Stimulated activated CD4-positive, alpha-beta T cell treated with anti-CD3 and anti-CD28 coated beads, Interleukin-4, amount 100 ng/mL, for 4 hours (primary cell): Measurements from ENCODE around the gene SORCS2.

ENCODE experiments used
- DNase-seq, 2 experiments: peaks; one replicate each; pipeline ENCODE4 v3.0.0-alpha.2; 2020

SORCS2 gene

DNA sequence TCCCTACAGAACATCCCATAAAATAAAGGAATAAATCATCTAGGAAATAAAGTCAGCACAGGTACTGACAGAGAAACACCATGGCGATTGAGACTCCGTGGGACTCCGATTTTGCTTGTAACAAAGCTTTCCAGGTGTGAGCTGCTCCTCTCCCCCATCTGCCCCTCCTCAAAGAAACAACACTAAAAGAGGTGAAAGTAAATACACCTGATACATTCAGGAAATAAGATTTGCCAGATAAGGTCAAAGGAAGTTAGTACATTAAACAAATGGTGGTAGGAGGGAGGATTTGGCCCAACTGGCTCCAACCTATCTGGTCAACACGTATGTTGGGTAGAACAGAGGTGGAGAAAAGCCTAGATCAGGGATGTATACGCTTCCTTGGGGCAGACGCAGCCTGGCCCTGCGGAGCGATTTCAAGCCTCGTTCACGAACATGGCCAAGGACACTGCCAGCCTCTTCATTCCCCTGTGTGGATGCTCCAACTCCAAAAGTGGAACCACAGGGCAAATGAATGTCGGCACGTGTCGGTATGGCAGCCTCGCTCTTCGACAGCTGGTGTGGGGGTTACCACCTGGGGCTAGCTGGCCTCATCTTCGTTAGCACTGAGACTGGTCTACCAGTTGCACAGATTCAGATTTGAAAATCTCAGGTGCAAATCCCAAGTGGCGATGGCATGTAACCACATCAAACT, 584.8 kb downstream of the SORCS2 start:
- DNase-seq, result no peak

DNA sequence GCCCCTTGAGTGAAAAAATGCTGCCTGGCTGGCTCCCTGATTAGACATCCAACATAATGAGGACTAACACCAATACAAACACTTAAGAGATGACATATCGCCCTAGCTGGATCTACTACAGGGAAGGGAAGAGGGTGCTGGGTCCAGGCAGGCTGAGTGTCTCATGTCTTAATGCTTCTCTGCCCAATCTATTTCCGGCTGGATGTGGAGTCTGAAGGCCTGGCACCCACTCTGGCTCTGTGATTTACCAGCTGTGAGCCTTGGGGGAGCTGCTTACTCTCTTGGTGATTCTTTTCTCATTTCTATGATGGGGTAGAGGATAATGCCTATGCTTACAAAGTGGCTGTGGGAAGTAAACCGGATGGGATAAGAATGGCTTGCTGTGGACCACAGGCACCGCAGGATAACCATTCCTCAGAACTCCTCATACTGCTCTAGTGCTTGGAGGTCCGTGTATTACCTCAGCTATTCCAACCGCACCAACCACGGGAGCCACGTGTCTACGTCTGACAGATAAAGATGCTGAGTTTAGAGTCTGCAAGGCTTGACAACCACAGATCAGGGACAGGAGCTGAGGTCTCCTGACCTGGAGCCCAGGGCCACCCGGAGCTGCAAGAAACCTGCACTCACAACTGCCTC, 585.7 kb downstream of the SORCS2 start:
- DNase-seq, result no peak

DNA sequence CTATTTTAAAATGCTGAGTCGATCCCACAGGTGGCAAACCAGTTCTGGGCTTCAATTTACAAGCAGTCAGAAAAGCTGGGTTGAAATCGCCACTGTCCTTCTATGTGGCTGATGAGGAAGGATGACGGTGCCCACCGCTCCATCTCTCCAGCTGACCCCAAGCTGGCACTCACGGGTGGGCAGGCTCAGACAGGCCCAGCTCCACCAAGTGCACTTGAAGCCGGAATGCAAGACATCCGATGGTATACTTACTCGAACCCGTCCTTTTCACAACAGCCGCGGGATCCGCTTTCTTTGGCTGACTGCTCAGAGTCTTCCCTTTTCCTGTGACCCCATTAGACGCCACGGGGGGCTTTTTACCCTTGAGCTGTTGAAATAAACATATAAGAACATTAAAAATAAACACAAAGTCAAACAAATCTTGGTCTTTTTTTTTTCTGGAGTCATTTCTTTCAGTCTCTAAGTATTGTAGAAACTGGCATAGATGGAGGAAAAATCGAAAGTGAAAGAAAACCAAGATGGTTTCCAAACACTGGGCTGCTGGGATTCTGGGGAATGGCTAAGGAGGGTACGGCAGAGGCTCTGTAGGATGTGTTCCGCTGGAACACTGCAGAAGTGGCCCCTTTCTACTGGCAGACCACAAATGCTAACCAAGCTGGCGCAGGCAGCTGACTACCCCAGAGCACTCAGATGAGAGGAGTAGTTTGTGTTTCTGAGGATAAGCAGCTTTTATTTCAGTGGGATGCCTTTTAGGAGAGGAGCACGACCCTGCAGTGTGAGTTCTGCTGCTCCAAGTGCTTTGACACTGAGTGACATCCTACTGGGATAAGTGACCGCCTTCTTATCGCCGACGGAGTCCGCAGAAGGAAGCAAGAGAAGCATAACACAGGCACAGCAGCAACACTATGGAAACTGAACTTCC, 586.4 kb downstream of the SORCS2 start:
- DNase-seq, result no peak

DNA sequence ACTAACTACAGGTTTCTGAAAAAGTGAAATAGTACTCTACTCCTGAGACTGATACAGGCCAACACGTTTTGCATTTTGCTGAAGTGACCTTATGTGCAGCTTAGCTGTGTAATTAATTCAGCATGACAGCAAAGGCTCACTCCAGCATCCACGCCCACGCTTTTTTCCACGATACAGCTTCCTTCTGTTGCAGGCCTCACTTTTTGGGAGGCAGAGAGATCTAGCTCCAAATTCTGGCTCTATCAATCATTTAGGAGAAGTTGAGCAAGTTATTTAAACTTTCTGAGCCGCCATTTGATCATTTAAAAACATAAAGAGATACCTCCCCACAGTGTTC, 587.1 kb downstream of the SORCS2 start:
- no peak for DNase-seq

DNA sequence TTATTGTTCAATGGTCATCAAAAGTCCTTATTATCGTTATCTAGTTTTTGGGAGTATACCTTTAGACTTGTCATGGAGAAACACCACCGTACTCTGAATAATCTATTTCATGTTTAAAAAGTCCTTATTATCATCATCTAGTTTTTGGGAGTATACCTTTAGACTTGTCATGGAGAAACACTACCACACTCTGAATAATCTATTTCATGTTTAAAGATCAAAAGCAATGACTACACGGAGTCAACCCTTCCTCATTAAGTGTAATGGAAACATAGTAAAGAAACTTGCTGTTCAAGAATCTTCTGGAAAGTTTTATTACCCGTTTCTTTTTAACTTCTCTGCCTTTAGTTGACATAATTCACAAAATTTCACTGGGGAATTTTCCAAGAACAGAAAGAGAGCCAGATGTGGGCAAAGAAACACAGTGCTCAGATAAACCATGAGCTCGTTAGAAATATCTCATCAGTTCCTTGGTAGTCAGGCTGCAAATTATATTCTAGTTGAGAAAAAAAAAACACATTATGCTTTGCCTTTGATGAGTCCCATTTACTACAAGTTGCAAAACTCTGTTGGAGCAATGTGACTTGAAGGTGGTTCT, 588.5 kb downstream of the SORCS2 start:
- no peak for DNase-seq

DNA sequence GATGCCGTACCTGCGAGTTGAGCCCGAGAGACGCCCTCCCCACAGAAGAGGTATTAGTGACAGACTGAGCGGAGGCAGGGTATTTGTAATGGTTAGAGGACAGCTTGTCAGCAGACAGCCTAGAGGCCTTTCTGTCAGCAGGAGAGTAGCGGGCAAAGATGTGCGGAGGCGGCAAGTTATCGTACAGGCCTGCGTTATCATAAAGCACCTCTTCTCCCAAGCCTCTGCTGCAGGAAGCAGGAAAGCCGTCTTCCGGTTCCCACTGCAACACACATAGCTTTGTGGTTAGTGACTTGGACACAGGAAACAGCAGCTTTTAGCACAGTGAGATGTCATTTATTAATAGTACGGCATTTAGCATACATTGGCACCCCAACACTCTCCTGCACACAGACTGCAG, 589.0 kb downstream of the SORCS2 start:
- DNase-seq, result peak in 1 of 2 experiments; percentile 14

DNA sequence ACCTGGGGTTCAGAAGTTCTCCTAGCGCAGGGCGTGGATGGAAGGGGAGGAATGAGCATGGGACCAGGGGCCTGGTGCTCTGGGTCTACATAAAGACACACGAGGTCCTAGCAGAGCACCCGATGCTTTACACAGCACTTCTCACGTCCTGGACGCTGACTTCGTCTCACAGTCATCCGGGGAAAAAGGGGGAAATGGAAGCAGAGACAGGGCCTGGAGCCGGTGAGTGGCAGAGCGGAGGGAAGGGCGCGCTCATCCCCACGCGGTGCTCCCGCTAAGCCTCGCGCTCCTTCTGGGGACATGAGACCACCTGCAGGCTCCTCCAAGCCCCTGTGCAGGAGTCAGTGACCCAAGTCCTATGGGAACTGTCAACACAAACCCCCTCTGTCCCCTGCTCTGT, 589.7 kb downstream of the SORCS2 start:
- DNase-seq, result no peak

DNA sequence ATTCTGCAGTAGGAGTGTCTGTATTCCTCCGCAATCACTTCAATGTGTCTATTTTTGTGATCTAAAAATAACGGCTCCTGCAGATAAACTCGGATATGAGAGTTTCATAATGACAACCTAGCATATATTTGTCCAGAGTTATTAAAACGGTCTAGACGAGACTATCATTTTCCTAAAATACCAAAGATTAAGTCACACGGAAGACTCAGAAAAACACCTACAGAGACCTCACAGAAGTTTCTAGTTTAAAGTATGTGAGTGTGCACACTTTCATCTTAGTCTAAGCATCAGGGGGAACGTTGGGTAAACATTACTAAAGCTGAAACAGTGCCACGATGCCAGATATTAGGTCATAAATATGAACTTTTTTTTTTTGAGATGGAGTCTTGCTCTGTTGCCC, 590.4 kb downstream of the SORCS2 start:
- no peak for DNase-seq

DNA sequence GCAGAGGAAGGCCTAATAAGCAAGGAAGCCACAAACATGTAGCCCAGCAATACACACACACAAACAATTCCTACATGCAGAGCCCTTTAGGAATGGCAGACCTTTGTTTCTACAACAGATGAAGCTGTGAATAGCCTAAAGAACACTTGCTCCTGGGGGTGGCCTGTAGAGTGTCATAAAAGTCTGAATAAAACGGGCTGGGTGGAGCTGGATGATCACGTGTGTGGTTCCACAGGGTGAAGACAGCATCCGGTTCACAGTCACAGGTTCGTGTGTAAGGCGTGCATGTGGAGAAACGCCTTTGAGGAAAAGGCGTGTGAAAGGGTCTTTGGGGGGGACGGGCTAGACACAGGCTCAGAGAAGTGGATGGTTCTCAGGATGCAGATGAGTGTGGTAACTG, 591.2 kb downstream of the SORCS2 start:
- no peak for DNase-seq

DNA sequence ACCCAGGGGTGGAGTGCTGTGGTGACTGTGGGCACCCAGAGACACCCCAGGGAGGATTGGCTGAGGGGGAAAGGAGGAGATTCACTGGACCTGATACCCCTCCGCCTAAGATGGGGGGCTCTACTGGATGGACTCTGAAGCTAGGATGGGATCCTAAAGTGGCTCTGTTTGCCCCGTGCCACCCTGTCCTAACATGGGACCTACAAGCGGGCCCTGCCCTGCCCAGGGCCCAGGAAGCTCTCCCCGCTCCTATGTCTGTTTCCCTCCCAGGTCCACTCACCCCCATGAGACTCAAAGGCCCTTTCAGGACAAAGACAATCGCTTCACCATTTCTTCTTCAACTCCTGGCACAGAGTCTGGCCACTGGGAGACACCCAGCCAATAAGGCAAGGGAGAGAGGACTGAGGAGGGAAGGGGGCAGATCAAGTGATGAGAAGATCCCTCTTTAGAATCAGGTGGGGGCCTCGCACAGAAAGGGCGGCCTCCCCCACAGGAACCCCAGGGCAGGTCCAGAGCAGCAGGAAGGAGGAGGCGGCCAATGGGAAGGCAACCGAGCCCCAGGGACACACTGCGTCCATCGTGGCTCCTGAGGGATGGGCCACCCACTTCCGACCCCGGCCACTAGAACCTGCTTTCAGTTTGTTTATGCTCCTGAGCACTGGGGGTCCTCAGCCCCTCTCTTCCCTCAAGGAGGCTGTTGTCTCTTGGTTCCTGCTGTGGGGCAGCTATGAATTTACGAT, 592.0 kb downstream of the SORCS2 start:
- DNase-seq, result no peak

DNA sequence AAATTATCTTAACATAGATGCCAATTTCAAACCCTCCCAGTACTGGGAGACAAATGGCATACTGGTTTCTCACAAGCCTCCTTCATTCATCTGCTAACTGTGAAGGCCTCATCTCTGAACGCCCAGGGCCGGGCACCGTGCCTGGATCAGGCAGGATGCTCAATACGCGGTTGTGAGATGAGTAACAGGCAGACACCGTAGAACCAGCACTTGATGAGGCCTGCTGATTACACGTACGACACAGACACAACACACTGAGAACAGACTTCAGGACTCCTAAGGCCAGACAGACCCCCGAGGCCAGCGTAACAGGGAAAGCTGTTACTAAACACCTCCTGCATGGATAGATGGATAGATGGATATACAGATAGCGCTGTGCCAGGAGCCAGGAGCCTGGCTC, 592.7 kb downstream of the SORCS2 start:
- DNase-seq, result no peak

DNA sequence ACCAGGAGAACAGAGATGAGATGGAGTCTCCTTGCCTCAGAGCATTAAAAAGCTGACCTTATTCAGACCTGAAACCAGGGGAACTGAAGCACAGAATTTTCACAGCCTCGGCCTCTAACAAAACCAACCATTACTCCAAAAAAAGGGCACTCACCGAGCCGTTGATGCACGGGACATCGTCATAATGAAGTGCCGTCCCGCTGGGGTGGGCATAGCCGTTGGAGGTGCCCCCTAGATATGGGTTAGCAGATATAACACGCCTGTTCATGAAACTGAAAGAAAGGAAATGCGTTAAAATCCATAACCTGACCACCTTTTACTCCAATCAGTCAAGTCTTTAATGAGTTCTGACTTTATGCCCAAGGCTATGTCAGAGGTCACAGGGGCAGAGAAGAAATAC, 593.7 kb downstream of the SORCS2 start:
- no peak for DNase-seq

DNA sequence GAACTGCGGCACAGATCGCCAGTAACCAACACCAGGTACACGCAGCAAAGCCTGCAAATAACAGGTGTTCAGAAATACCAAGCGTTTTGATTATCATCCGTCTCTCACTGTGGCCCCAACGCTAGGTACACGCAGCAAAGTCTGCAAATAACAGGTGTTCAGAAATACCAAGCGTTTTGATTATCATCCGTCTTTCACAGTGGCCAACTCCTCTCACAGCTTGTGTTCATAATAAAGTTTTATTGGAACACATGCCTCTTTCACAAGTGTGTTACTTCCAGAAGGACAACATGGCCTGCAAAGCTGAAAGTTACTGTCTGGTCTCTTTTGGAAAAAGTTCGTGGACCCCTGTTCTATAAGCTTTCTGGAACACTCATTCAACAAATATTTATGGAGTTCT, 594.2 kb downstream of the SORCS2 start:
- no peak for DNase-seq

DNA sequence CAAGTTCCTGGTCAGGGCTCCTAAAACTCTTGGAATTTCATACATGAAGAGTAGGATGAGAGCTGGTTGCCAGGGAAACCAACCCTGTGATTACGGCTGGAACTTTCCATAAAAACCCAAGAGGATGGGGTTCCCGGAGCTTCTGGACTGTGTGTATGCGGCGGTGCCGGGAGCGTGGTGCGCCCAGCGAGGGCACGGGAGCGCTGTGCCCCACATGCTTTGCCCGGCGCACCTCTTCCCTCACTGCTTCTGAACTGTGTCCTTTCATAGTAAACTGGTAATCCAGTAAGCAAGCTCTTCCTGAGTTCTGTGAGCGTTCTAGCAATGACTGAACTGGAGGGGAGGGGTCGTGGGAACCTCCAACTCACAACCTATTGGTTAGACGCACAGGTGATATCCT, 594.7 kb downstream of the SORCS2 start:
- DNase-seq, result no peak

DNA sequence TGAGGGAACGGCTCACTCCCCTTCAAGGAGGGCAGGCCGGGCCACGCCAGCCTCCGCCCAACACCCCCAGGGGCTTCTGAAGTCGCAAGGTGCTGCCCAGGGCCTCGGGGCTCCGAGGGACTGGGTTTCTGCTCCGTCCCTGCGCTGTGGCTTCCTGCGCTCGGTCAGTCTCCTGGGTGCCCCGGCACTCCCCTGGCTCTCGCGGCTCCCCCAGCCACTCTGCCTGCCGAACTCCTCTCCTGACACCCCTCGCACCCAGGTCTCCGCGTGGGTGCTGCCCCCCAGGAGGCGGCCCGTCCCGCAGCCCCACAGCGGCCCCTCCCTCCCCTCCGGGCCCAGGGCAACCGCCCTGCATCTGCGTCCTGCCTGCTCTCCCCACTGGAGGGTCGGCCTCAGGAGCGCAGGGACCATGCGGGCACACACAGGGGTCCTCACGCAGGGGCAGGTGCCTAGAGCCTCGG, 595.4 kb downstream of the SORCS2 start:
- DNase-seq, result no peak

DNA sequence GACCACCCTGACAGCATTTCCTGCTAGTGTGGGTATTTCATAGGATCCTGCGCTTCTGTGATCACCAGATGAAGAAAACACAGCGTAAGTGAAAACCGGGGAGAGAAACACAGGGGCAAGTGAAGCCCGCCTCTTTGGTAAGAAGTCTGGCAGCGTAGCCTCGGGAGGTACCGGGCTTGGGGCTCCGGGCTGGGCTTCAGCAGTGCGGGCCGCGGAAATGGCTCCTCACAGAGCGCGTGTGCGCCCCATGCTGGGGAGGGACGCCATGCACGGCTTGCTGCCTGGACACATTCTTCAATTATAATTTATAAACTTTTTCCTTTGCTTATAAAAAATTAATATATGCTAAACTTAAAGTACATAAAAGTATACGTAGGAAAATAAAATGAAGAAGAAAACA, 595.9 kb downstream of the SORCS2 start:
- no peak for DNase-seq

DNA sequence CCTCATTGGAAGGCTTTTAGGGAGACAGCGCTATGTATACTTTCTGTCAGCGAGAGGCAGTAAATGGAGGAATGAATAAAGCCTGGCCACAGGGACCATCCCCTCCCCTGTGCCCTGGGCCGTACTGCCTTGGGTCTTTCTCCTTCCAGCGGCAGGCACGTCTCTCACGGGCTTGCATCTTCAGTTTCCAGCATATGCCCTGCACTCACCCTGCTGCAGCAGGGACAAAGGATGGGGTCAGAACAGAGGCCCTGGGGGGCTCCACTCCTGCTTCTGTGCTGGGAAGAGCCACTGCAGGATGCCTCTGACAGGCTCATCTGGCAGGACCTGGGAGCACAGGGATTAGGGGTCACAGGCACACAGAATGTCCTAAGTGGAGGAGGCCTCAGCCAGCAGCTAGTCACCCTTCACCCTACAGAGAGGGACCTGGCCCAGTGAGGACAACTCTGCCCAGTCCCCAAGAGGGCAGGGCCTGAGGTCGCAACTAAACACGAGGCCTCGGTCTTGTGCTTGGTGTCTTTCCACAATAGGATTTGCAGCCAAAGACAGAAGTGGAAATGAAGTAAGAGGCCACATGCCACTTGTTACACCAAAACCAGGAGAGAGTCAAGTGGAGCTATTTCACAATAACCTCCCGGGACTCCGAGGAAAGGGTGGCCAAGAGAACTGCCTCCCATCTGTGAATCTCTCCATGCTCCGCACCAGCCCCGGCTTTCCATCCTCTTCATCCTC, 596.5 kb downstream of the SORCS2 start:
- DNase-seq, result no peak

DNA sequence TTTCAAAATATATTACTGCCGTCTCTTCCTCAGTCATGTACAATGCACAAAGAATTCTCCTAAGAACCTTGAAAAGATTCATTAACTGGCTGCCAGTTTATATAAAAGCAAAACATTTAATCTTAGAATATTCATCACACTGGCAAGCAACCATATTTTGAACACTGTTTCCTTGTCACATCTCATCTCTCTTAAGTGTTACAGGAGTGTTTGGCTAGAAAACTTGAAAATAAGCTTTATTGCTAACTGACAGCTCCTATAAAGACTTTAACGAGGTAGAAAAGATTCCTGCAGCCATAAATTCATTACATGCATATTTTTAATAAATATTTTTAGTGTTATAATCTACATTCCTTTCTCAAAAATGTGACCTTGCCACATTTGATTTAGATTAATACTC, 597.7 kb downstream of the SORCS2 start:
- no peak for DNase-seq

DNA sequence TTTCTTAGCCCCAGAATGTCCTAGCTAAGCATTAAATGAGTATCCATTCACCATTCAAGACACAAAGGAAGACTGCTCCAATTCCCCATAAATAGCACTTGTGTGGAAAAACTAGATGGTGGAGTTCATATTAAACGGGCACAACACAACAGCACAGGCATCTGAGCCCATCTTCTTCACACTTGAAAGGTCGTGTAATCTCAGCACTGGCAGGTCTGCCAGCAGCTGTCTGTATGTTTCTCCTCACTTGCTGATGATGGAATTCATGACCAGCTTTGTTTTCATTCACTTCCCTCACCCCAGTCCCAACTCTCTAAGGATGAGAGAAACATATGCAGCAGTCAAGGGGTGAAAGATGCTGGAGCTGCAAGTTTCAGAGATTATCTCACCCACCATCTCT, 598.7 kb downstream of the SORCS2 start:
- DNase-seq, result no peak
